H9 (cell line): ENCODE results near the gene SMARCC1. TPM values are rescaled to one million over a fixed set of nuclear protein-coding genes. Genes with fewer than 3 reads are reported as not detected.

ENCODE experiments used
- DNase-seq: peaks from one replicate; pipeline ENCODE4 v3.0.0-alpha.2; 2017
- H2AFZ ChIP-seq: one replicate; pipeline ENCODE4 v1.6.1; 2013; ENCODE audit warnings: mild to moderate bottlenecking, low read length, control low read depth, moderate library complexity
- H2AK5ac ChIP-seq: 2 replicates; pipeline ENCODE4 v1.6.1; 2013; ENCODE audit warnings: low read length, control low read depth, mixed read lengths; ENCODE audit not compliant: insufficient read length
- H2BK120ac ChIP-seq: one replicate; pipeline ENCODE4 v1.6.1; 2013; ENCODE audit warnings: low read depth, mild to moderate bottlenecking, low read length, control low read depth, inconsistent platforms; ENCODE audit not compliant: poor library complexity, severe bottlenecking
- H2BK12ac ChIP-seq: 2 replicates; pipeline ENCODE4 v1.6.1; 2013; ENCODE audit warnings: low read length, control low read depth, mixed read lengths, low read depth; ENCODE audit not compliant: insufficient read length
- H2BK15ac ChIP-seq: 2 replicates; pipeline ENCODE4 v1.6.1; 2013; ENCODE audit warnings: low read depth, low read length, control low read depth
- H2BK20ac ChIP-seq: one replicate; pipeline ENCODE4 v1.6.1; 2013; ENCODE audit warnings: low read depth, mild to moderate bottlenecking, low read length, control low read depth, inconsistent platforms; ENCODE audit not compliant: poor library complexity, severe bottlenecking
- H2BK5ac ChIP-seq: 2 replicates; pipeline ENCODE4 v1.6.1; 2013; ENCODE audit warnings: low read length, control low read depth, mixed read lengths; ENCODE audit not compliant: insufficient read length
- H3K14ac ChIP-seq: 2 replicates; pipeline ENCODE4 v1.6.1; 2013; ENCODE audit warnings: low read length, control low read depth; ENCODE audit not compliant: insufficient read depth
- H3K18ac ChIP-seq: 2 replicates; pipeline ENCODE4 v1.6.1; 2013; ENCODE audit warnings: low read depth, mild to moderate bottlenecking, mixed read lengths, low read length, control low read depth; ENCODE audit not compliant: insufficient read length
- H3K23ac ChIP-seq: 2 replicates; pipeline ENCODE4 v1.6.1; 2013; ENCODE audit warnings: low read length, control low read depth, mixed read lengths, low read depth; ENCODE audit not compliant: insufficient read length
- H3K23me2 ChIP-seq: 2 replicates; pipeline ENCODE4 v1.6.1; 2013; ENCODE audit warnings: low read depth, mild to moderate bottlenecking, mixed read lengths, low read length, control low read depth; ENCODE audit not compliant: insufficient read length, poor library complexity, severe bottlenecking
- H3K27ac ChIP-seq: 2 replicates; pipeline ENCODE4 v1.5.1; 2013; ENCODE audit warnings: low read length, control low read depth, mixed read lengths, low read depth; ENCODE audit not compliant: insufficient read length
- H3K27me3 ChIP-seq: 2 replicates; pipeline ENCODE4 v1.6.1; 2013; ENCODE audit warnings: low read length, control low read depth, inconsistent platforms; ENCODE audit not compliant: insufficient read depth
- H3K4ac ChIP-seq: 2 replicates; pipeline ENCODE4 v1.6.1; 2013; ENCODE audit warnings: low read depth, mild to moderate bottlenecking, control low read depth, inconsistent platforms, low read length, moderate library complexity
- H3K4me1 ChIP-seq: 2 replicates; pipeline ENCODE4 v1.6.1; 2013; ENCODE audit warnings: low read length, control low read depth, inconsistent platforms; ENCODE audit not compliant: insufficient read depth
- H3K4me2 ChIP-seq: 2 replicates; pipeline ENCODE4 v1.6.1; 2013; ENCODE audit warnings: low read length, control low read depth, mixed read lengths; ENCODE audit not compliant: insufficient read length, insufficient read depth
- H3K56ac ChIP-seq: 2 replicates; pipeline ENCODE4 v1.6.1; 2013; ENCODE audit warnings: low read depth, mild to moderate bottlenecking, mixed read lengths, low read length, control low read depth; ENCODE audit not compliant: insufficient read length
- H3K79me1 ChIP-seq: 2 replicates; pipeline ENCODE4 v1.6.1; 2013; ENCODE audit warnings: low read depth, mild to moderate bottlenecking, moderate library complexity, low read length, control low read depth, inconsistent platforms; ENCODE audit not compliant: insufficient read depth, poor library complexity, severe bottlenecking
- H3K79me2 ChIP-seq: 2 replicates; pipeline ENCODE4 v1.6.1; 2013; ENCODE audit warnings: low read length, control low read depth, inconsistent platforms; ENCODE audit not compliant: insufficient read depth
- H3K9ac ChIP-seq: 2 replicates; pipeline ENCODE4 v1.6.1; 2013; ENCODE audit warnings: low read length, control low read depth, mixed read lengths; ENCODE audit not compliant: insufficient read length; ENCODE audit errors: extremely low read depth
- H3K9me3 ChIP-seq: one replicate; pipeline ENCODE4 v1.6.1; 2013; ENCODE audit warnings: low read depth, low read length, inconsistent platforms; ENCODE audit not compliant: control insufficient read depth
- H3T11ph ChIP-seq: one replicate; pipeline ENCODE4 v1.6.1; 2013; ENCODE audit warnings: mild to moderate bottlenecking, low read length, control low read depth, inconsistent platforms
- H4K20me1 ChIP-seq: one replicate; pipeline ENCODE4 v1.6.1; 2013; ENCODE audit not compliant: control insufficient read depth, insufficient read length, insufficient read depth
- H4K5ac ChIP-seq: 2 replicates; pipeline ENCODE4 v1.6.1; 2013; ENCODE audit warnings: low read depth, mild to moderate bottlenecking, mixed read lengths, low read length, control low read depth; ENCODE audit not compliant: insufficient read length
- H4K8ac ChIP-seq: replicated peaks from 2 replicates; pipeline ENCODE4 v1.6.1; 2013; ENCODE audit warnings: low read length, control low read depth, mixed read lengths, low read depth; ENCODE audit not compliant: insufficient read length
- H4K91ac ChIP-seq: 2 replicates; pipeline ENCODE4 v1.6.1; 2013; ENCODE audit warnings: low read depth, mild to moderate bottlenecking, moderate library complexity, mixed read lengths, low read length, control low read depth; ENCODE audit not compliant: insufficient read length
- H3K27ac Mint-ChIP-seq, 3 experiments: 2 replicates in 2 of 3; 3 replicates in 1 of 3; pipeline ENCODE4 v1.8.0; 2020 to 2021; ENCODE audit warnings: mixed read lengths in 3 of 3, mild to moderate bottlenecking in 1 of 3, moderate library complexity in 1 of 3
- H3K27me3 Mint-ChIP-seq: 2 replicates; pipeline ENCODE4 v1.8.0; 2021; ENCODE audit warnings: low read depth, mild to moderate bottlenecking, moderate library complexity, mixed read lengths
- H3K36me3 Mint-ChIP-seq, 3 experiments: 2 replicates in 2 of 3; 3 replicates in 1 of 3; pipeline ENCODE4 v1.8.0; 2020 to 2021; ENCODE audit warnings: low read depth in 3 of 3, mixed read lengths in 3 of 3; ENCODE audit not compliant: insufficient read depth in 1 of 3
- H3K4me1 Mint-ChIP-seq, 2 experiments: 2 replicates each; pipeline ENCODE4 v1.8.0; 2020; ENCODE audit warnings: mixed read lengths in 2 of 2
- H3K4me3 Mint-ChIP-seq, 2 experiments: 2 replicates in 1 of 2; 3 replicates in 1 of 2; pipeline ENCODE4 v1.8.0; 2020 to 2021; ENCODE audit warnings: mild to moderate bottlenecking in 2 of 2, mixed read lengths in 2 of 2, moderate library complexity in 1 of 2
- H3K9me3 Mint-ChIP-seq, 2 experiments: 2 replicates in 1 of 2; 3 replicates in 1 of 2; pipeline ENCODE4 v1.8.0; 2020; ENCODE audit warnings: mild to moderate bottlenecking in 2 of 2, mixed read lengths in 2 of 2, moderate library complexity in 1 of 2
- WGBS: extraction: QIAGEN DNeasy Blood & Tissue Kit; methylation state at CpG from one replicate; pipeline ENCODE4 v1.1.7; 2013; ENCODE audit warnings: missing lambda C conversion rate, low lambda C conversion rate, mixed read lengths; ENCODE audit not compliant: insufficient read length; ENCODE audit errors: extremely low coverage; 5-methylcytosine and 5-hydroxymethylcytosine counted together
- total RNA-seq: library from RNA; stranded (reverse); gene quantifications from 2 replicates; pipeline ENCODE4 v1.2.1, GENCODE V29; 2021
- TF ChIP-seq, protein P1 (sequence below): fragments of 200-600 bp; sonication (generic); conservative IDR thresholded peaks from 3 replicates; pipeline ENCODE4 v1.8.0; 2021; ENCODE audit warnings: antibody characterized with exemption, mild to moderate bottlenecking

The SMARCC1 gene
- total RNA-seq, 1 experiment from 2014 or later, result 274 TPM

GRCh38 chr3:47813551-47814177 lies 32.0 kb upstream of the SMARCC1 start:
- no peaks in the 10 kb centered on the region for H3K27me3 ChIP-seq
- no peak overlapping the region for H3K4ac ChIP-seq
- Mint-ChIP-seq H3K4me3 (no peak overlapping the region), H3K36me3 (peaks cover 20 to 65% (median 46%) of the 10 kb centered on the region in 3 experiments), H3K27ac (peak overlapping the region in 2 of 3 experiments; percentile 62 to 72; a peak in 1 of 7 replicates), H3K4me1 (no peaks in the 10 kb centered on the region), H3K9me3 (no peaks in the 10 kb centered on the region), H3K27me3 (no peaks in the 10 kb centered on the region)
- H3K9ac ChIP-seq, result no peak overlapping the region
- no peak for DNase-seq
- no peak overlapping the region for H3K14ac ChIP-seq
- H2BK20ac ChIP-seq, result no peak overlapping the region
- no peaks in the 10 kb centered on the region for H3K79me2 ChIP-seq
- no peak overlapping the region for H4K8ac ChIP-seq
- H2BK12ac ChIP-seq, result no peak overlapping the region
- H3K56ac ChIP-seq, result no peak overlapping the region
- TF ChIP-seq, protein P1, sequence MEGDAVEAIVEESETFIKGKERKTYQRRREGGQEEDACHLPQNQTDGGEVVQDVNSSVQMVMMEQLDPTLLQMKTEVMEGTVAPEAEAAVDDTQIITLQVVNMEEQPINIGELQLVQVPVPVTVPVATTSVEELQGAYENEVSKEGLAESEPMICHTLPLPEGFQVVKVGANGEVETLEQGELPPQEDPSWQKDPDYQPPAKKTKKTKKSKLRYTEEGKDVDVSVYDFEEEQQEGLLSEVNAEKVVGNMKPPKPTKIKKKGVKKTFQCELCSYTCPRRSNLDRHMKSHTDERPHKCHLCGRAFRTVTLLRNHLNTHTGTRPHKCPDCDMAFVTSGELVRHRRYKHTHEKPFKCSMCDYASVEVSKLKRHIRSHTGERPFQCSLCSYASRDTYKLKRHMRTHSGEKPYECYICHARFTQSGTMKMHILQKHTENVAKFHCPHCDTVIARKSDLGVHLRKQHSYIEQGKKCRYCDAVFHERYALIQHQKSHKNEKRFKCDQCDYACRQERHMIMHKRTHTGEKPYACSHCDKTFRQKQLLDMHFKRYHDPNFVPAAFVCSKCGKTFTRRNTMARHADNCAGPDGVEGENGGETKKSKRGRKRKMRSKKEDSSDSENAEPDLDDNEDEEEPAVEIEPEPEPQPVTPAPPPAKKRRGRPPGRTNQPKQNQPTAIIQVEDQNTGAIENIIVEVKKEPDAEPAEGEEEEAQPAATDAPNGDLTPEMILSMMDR, result no peak
- H2AFZ ChIP-seq, result no peak overlapping the region
- H3K9me3 ChIP-seq, result no peaks in the 10 kb centered on the region
- H3K23ac ChIP-seq, result no peak overlapping the region
- no peak overlapping the region for H3T11ph ChIP-seq
- H2BK15ac ChIP-seq, result no peak overlapping the region
- H3K18ac ChIP-seq, result no peak overlapping the region
- no peaks in the 10 kb centered on the region for H3K23me2 ChIP-seq
- WGBS, result no CpG with 5 or more reads among the region's 8 CpGs
- H3K4me1 ChIP-seq, result no peaks in the 10 kb centered on the region
- no peaks in the 10 kb centered on the region for H3K79me1 ChIP-seq
- H2BK5ac ChIP-seq, result no peak overlapping the region
- H3K27ac ChIP-seq, result no peak overlapping the region
- no peak overlapping the region for H4K5ac ChIP-seq
- H2BK120ac ChIP-seq, result no peak overlapping the region
- no peak overlapping the region for H2AK5ac ChIP-seq
- H3K4me2 ChIP-seq, result no peak overlapping the region
- peaks cover 2% of the 10 kb centered on the region for H4K20me1 ChIP-seq
- no peak overlapping the region for H4K91ac ChIP-seq
